Spleen (tissue), 7 donors: ENCODE measurements around the gene ZNF266.

ENCODE experiments used
- CTCF ChIP-seq, 11 experiments: fragments of 200-600 bp in 7 of 11; fragments of 450-650 bp in 4 of 11; sonication (generic) in 4 of 11; IDR thresholded peaks in 8 of 11; conservative IDR thresholded peaks in 3 of 11; 1 replicate in 7 of 11; 2 replicates in 4 of 11; pipeline versions ENCODE4 v1.4.0 to v1.8.0; 2016 to 2021; ENCODE audit warnings: antibody characterized with exemption in 11 of 11, inconsistent platforms in 4 of 11, mild to moderate bottlenecking in 1 of 11
- POLR2A ChIP-seq, 3 donors: fragments of 450-650 bp; IDR thresholded peaks; one replicate each; pipeline ENCODE4 v1.5.1; 2017; ENCODE audit warnings: antibody characterized with exemption in 3 of 3, mild to moderate bottlenecking in 1 of 3
- POLR2AphosphoS5 ChIP-seq, 3 donors: sonication (generic); formaldehyde crosslinking; IDR thresholded peaks; one replicate each; pipeline ENCODE4 v1.5.1; 2017; ENCODE audit warnings: antibody characterized with exemption in 3 of 3
- donor health status: DM: no; HTN: no; CAD: no; lungs with moderate emphysema.
- donor health status: DM: no; HTN: no; CAD: no.
- donor health status: DM: no; HTN: no; CAD: no.

- TF ChIP-seq CTCF (IDR thresholded peaks at IDR 0.05 in 8 of 11, conservative IDR thresholded peaks at IDR 0.05 in 3 of 11): no peak
- no peak for TF ChIP-seq POLR2A (IDR thresholded peaks at IDR 0.05)
- no peak for TF ChIP-seq POLR2AphosphoS5 (IDR thresholded peaks at IDR 0.05)
These were observed 49.8 kb upstream of the ZNF266 start for GRCh38 chr19:9485140-9485539.
